Fibroblast of skin of right biceps (primary cell): Measurements from ENCODE around the gene PIGR.
"Not testable (repeated sequence)": the region's sequence is repeated elsewhere in the genome, so short reads cannot be mapped to it uniquely, and the experiment has no call there.

Experiments
- DNase-seq: peaks from one replicate; pipeline ENCODE4 v3.0.0-alpha.2; 2013

Gene PIGR

GRCh38 chr1:206931709-206932108 is 14.6 kb downstream of the PIGR start:
- DNase-seq = no peak

GRCh38 chr1:206930210-206930798 is 16.0 kb downstream of the PIGR start:
- no peak for DNase-seq

- DNase-seq = no peak
These were observed 16.7 kb downstream of the PIGR start for GRCh38 chr1:206929524-206929923.

GRCh38 chr1:206926286-206926685 is 20.0 kb downstream of the PIGR start:
- no peak for DNase-seq

- no peak for DNase-seq
These were observed 21.0 kb downstream of the PIGR start for GRCh38 chr1:206925106-206925736.

- no peak for DNase-seq
These were observed 21.6 kb downstream of the PIGR start for GRCh38 chr1:206924592-206925105.

GRCh38 chr1:206923961-206924557 is 22.2 kb downstream of the PIGR start:
- not testable (repeated sequence) for DNase-seq

- no peak for DNase-seq
These were observed 23.0 kb downstream of the PIGR start for GRCh38 chr1:206923009-206923960.

GRCh38 chr1:206922524-206922923 is 23.7 kb downstream of the PIGR start:
- DNase-seq = no peak

- DNase-seq = no peak
These were observed 24.4 kb downstream of the PIGR start, which contains the start of gene FCMR for GRCh38 chr1:206921772-206922265. TSS of gene FCMR (minus strand) at chr1:206921941. CDS start at chr1:206921854, 87 bp downstream.

- no peak for DNase-seq
These were observed 28.2 kb downstream of the PIGR start for GRCh38 chr1:206918076-206918475.

- DNase-seq = no peak
These were observed 30.1 kb downstream of the PIGR start for GRCh38 chr1:206916000-206916709.

GRCh38 chr1:206915030-206915735 is 31.1 kb downstream of the PIGR start:
- DNase-seq = no peak

GRCh38 chr1:206913766-206914537 is 32.3 kb downstream of the PIGR start:
- DNase-seq = no peak

GRCh38 chr1:206912445-206913095 is 33.7 kb downstream of the PIGR start:
- peak; percentile 73 for DNase-seq

- DNase-seq = peak; percentile 72
These were observed 35.1 kb downstream of the PIGR start for GRCh38 chr1:206911064-206911663.

- no peak for DNase-seq
These were observed 36.4 kb downstream of the PIGR start for GRCh38 chr1:206909883-206910318.

- no peak for DNase-seq
These were observed 36.9 kb downstream of the PIGR start for GRCh38 chr1:206909161-206909882.

GRCh38 chr1:206908038-206908437 is 38.2 kb downstream of the PIGR start:
- DNase-seq = no peak
